Suprapubic skin (tissue), 3 donors: ENCODE measurements around the gene RGS7.

Experiments
- CTCF ChIP-seq, 2 donors: fragments of 200-600 bp in 1 of 2; fragments of 450-650 bp in 1 of 2; sonication (generic) in 1 of 2; IDR thresholded peaks; one replicate each; pipeline ENCODE4 v1.5.1; 2016 to 2019; ENCODE audit warnings: antibody characterized with exemption in 2 of 2, mild to moderate bottlenecking in 1 of 2, moderate library complexity in 1 of 2
- POLR2A ChIP-seq, 2 donors: fragments of 450-650 bp; IDR thresholded peaks; one replicate each; pipeline ENCODE4 v1.6.1; 2017; ENCODE audit warnings: antibody characterized with exemption in 2 of 2, mild to moderate bottlenecking in 2 of 2, moderate library complexity in 2 of 2

DNA sequence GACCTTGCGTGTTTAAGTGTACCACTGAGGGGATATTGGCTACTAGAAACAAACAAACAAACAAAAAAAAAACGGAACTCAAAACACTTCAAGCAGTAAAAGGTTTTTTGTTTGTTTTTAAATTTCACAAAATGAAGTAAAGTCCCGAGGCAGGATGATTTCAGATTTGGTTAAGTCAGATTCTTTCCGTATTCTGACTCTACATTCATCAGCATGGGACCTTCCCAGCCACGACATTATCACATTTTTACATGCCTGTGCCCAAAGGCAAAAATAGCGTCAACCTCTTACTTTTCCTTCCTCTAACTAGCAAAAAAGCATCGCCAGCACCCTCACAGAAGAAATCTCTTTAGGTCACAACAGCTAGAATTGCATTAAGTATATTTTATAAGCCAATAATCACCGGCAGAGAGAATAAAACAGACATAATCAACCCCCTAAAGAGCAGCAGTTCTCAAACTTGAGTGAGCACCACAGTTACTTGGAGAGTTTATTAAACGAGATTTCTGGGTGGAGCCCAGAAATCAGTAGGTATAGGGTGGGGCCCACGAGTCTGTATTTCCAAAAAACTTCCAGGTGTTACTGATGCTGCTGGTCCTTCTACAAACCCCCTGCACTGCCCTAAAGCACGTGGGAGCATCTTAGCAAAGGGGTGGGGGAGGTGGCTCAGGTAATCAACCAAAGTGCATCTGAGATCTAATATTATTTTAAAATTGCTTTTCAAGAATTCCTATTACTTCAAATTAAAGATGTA, 227.6 kb downstream of the RGS7 start:
- TF ChIP-seq CTCF (IDR thresholded peaks at IDR 0.05): no peak
- no peak for TF ChIP-seq POLR2A (IDR thresholded peaks at IDR 0.05)
